ENCODE results near the gene TBC1D22B.
A peak's percentile ranks its signal among the peaks of the same experiment; 100 is the strongest.
"Not testable (repeated sequence)": the region's sequence is repeated elsewhere in the genome, so short reads cannot be mapped to it uniquely, and the experiment has no call there.

TBC1D22B gene

DNA sequence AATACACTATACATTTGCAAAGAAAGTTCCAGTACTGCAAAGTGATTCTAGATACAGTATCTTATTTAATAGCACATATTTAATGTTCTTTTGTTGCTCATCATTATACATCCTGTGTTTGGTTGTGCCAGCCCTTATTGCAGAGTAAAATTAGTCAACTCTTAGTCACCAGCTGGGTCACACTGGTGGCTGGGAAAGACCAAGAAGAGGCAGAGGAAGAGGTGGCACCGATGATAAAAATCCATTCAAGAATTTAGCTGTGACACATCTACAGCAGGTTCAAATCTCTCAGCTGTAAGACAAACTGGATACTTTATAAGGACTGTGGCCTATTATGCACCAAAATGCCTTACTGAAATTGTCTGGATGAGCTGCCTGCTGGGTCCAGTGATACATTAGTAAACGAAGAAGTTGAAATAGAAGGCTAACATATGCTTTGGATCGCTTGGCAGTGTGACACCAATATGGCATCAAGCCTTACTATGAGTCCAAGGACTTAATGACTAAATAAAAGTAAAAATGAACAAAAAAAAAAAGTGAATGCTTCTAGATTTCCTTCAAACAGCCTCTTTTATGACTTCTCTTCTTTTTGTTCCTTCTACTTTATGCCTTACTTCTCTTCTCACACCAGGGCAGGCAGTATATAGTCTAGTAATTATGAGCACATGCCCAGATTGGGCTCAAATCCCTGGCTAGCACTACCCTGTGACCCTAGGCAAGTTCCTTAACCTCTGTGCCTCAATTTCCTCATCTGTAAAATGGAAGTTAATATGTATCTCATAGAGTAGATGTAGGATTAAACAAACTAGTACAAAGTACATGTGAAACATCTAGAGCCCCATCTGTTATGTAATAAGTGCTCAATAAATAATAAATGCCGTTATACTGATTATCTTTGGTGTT lies 66.8 kb downstream of the TBC1D22B start:
- DNase-seq: no peak

DNA sequence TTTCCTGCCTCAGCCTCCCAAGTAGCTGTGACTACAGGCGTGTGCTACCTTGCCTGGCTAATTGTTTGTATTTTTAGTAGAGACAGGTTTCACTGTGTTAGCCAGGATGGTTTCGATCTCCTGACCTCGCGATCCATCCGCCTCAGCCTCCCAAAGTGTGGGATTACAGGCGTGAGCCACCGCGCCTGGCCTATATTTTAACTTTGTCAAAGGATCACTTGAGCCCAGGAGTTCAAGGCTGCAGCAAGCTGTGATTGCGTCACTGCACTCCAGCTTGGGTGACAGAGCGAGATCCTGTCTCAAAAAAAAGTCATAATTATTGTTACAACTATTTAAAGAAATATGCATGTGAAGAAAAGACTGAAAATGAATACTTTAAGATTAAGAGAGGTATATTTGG lies 72.8 kb downstream of the TBC1D22B start:
- DNase-seq: not testable (repeated sequence)

DNA sequence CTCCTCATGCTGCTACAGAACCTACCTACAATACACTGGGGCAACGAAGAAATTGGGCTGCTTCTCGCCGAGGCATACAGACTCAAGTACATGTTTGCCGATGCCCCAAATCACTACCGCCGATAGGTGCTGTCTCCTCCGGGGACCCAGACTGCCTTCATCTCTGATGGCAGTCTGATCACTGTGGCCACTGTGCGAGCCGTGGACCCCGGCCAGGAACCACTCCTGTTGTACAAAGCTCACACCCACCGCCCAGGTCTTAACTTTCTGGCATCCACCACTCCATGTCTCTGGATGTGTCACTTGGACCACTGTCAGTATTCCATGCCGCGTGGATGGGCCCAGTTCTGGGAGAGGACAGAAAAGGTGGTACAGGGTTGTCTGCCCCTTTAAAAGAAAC lies 73.5 kb downstream of the TBC1D22B start:
- DNase-seq: no peak

DNA sequence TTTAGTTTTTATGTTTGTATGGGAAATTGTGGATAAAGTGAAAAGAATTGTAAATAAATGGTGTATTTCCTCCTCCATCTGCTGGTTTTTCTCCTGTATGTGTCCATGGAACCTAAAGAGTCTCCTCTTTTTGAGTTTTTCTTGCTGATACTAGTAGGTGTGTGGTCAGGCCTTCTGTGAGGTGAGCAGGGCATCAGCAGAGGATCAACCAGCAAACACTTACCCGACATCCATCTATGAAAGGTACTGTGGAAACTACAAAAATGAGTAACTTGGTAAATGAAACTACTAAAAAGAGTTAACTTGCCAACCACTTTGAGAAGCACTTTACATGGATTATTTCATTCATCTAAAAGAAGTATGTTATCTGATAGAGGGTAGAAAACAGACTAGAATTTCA lies 75.3 kb downstream of the TBC1D22B start:
- no peak for DNase-seq

DNA sequence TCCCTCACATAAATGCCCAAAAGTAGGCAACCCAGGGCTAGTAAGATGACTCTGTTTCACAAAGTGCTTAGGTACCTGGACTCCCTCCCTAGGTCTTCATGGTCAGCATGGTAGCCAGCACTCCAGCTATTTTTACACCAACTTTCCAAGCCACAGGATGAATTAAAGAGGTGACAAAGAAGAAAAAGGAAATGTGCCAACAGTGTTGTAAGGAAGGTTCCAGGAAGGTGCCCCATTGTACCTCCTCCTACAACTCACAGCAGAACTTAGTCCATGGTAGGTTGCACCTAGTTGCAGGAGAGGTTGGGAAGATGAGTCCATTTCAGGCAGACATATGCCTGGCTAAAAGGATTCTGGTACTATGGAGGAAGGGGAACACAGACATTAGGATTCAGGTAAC lies 76.5 kb downstream of the TBC1D22B start:
- no peak for DNase-seq

DNA sequence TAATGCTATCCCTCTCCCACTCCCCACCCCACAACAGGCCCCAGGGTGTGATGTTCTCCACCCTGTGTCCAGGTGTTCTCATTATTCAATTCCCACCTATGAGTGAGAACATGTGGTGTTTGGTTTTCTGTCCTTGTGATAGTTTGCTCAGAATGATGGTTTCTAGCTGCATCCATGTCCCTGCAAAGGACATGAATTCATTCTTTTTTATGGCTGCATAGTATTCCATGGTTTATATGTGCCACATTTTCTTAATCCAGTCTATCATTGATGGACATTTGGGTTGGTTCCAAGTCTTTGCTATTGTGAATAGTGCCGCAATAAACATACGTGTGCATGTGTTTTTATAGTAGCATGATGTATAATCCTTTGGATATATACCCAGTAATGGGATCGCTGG lies 80.7 kb downstream of the TBC1D22B start:
- not testable (repeated sequence) for DNase-seq

DNA sequence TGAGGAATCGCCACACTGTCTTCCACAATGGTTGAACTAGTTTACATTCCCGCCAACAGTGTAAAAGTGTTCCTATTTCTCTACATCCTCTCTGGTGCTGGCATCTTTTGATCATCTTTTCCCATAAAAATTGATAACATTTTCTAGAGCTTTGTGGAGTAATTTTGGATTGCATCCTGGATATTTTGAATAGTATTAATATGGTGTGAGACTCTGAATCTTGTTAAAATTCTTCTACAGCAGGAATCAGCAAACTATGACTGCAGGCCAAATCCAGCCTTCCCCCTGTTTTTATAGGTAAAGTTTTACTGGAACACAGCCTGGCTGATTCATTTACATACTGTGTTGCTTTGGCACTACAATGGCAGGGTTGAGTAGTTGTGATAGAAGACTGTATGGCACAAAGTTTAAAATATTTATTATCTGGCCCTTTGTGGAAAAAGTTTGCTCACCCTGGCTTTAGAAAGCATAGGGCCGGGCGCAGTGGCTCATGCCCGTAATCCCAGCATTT lies 81.2 kb downstream of the TBC1D22B start:
- no peak for DNase-seq

DNA sequence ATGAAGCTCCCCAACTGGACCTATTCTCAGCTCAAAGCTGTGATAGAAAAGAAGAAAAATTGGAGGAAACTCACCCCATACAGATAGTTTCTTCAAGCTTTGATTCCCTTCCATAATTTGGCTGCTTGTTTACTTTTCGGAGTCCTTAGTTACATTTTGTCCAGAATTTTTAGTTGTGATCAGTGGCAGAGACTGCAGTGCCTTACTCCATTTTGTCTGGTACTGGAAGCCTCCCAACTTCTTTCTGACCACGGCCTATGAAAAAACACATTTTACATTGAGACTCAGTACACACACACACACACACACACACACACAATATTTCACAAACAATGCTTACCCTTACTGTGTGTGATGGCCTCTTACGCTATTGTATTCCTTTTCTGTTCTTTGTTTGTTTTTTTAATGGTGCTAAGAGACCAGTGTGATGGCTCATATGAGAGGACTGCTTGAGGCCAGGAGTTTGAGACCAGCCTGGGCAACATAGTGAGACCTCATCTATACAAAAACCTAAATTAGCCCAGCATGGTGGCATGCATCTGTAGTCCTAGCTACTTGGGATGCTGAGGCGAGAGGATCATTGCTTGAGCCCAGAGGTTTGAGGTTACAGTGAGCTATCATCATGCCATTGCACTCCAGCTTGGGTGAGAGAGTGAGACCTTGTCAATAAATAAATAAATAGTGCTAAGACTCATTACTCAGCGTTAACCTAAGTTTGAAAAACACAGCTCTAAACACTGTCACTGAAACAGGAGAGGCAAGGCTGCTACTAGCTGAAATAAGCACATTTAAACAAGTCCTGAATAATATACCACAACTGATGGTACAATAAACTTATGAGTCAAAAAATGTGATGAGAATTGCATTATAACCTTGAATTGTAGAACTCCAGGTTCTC lies 82.4 kb downstream of the TBC1D22B start:
- DNase-seq: no peak

DNA sequence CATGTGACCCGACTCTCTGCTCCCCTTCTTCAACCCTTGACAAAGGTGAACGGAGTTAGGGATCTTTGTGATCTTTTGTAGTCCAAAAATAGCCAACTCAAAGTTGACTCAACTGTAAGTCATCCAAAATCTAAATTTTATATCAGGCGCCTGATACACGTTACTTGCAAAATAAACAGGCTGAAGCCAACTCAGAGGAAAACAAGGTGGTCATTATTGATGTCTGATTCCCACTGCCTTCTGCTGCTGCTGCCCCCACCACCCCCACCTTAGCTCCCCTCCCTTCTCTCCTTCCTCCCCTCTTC lies 83.0 kb downstream of the TBC1D22B start:
- DNase-seq: no peak

DNA sequence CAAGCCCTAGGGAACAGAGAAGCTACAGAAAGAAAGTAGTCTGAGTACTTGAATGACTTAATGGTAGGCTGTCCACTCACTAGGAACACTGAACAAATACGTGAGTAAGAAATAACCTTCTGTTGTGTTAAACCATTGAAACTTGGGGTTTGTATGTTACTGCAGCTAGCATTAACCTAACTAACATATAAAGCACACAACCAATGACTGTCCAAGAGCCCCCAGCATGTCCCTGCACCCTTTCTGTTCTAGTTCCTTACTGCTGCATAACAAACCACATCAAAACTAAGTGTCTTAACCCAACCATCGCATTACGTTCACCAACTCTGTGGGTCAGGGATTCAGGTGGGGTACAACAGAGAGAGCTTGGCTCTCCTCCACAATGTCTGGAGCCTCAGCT lies 85.7 kb downstream of the TBC1D22B start:
- no peak for DNase-seq

DNA sequence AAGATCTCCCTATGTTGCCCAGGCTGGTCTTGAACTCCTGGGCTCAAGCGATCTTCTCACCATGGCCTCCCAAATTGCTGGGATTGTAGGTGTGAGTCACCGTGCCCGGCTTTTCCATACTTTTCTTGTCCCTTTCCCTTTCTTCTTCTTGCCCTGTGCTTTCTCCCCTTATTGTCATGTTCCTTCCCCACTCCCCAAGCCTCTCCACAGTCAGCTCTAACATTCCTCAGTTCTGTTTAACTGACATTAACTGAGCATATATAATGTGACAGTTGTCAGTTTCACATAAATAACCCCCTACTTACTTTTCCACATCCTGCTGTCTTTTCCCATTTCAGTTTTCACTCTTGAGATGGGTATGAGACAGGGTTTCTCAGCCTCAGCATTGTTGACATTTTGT lies 86.7 kb downstream of the TBC1D22B start:
- DNase-seq: no peak

DNA sequence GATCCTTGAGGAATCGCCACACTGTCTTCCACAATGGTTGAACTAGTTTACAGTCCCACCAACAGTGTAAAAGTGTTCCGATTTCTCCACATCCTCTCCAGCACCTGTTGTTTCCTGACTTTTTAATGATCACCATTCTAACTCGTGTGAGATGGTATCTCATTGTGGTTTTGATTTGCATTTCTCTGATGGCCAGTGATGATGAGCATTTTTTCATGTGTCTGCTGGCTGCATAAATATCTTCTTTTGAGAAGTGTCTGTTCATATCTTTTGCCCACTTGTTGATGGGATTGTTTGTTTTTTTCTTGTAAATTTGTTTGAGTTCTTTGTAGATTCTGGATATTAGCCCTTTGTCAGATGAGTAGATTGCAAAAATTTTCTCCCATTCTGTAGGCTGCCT lies 88.2 kb downstream of the TBC1D22B start:
- not testable (repeated sequence) for DNase-seq

DNA sequence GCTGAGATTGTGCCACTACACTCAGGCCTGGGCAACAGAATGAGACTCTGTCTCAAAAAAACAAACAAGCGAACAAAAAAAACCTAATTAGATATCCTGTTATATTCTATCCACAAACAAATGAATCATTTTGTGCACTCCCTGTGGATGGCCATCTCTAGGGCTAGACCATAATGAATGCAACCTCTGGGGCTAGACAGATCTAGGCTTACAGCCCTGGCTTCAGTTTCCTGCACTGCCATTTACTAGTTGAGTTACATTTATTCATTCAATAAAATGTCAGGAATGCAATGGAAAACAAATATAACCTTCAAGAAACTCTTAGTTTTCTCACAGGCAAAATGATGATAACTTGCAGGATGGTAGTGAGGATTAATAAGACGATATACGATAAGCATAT lies 89.6 kb downstream of the TBC1D22B start:
- DNase-seq: no peak

DNA sequence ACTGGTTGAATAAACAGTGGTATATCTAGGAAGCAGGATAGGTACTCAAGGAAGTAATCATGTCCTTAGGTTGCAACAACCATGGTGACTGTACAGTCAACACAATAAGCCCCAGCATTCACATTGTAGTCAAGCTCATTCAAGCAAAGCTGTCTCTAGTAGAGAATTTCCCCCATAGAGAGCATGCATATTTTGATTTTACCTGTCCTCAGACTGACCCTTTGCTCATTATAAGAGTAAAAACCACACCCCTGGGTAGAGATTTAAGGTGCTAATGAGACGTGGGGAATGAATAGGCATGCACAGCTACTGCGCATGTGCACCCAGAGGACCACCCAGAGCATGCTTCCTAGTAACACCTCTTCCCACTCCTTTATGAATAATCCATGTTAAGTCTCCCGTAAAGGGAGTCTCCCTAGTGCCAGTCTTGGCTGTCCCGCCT lies 90.1 kb downstream of the TBC1D22B start:
- DNase-seq: no peak

DNA sequence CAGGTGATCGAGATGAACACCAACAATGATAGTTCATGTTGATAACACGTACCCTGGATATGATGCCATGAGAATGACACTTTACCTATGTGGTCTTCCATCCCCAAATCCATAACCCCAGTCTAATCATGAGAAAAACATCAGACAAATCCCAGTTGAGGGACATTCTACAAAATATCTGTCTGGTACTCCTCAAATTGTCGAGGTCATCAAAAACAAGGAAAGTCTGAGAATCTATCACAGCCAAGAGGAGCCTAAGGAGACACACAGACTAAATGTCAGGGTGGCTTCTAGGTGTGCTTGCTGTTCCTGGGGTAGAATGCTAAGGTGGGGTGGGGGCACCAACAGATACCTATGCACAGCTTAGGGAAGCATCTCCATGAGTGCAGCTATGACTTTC lies 93.5 kb downstream of the TBC1D22B start:
- no peak for DNase-seq

DNA sequence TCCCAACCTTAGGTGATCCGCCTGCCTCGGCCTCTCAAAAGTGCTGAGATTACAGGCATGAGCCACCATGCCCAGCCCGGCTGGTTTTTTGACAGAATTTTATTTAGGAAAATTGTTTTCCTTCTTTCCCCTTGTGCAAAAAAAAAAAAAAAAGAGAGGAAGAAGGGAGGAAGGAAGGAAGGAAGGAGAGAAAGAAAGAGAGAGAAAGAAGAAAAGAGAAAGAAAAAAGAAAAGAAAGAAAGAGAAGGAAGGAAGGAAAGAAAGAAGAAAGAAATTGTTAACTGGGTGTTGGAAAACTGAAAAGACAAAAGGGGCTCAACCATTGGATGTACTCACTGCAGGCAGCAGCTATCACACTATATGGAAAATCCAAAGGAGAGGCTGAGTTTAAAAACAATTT lies 94.8 kb downstream of the TBC1D22B start:
- no peak for DNase-seq

DNA sequence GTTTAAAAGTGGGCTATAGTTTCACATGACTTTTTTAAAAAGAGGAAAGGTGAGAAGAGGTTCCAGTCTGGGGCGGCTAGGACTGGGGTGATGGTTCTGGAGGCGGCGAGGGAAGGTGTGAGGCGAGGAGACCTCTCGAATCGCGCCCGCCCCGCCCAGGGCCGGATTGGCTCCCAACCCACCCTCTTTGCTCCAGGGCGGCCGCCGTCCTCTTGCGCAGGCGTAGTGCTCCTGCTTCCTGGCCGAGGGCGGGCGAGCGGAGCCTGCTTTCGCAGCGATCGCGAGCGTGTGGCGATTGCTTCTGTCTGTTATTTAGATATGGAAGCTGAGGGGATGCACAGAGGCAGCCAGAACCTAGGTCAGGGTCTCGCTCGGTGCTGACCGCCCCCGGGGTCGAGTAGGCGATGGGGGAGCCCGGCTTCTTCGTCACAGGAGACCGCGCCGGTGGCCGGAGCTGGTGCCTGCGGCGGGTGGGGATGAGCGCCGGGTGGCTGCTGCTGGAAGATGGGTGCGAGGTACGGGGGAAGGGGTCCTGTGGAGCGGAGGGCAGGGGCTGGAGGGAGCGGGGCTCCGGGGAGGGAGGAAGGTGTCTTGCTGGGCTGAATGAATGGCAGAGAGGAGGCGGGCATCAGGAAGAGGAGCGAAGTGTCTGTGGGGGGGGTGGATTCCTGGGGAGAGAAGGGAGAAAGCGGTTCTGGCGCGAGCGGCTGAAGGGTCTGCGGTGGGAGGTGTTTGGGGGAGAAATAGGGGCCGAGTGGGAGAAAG lies 96.4 kb downstream of the TBC1D22B start, which contains the start of gene RNF8:
Gene RNF8, plus strand, starts transcription at position 223 of the 765 bp plus-strand sequence. Its CDS starts 182 bp downstream, at position 405.
- peak; percentile 81 for DNase-seq

DNA sequence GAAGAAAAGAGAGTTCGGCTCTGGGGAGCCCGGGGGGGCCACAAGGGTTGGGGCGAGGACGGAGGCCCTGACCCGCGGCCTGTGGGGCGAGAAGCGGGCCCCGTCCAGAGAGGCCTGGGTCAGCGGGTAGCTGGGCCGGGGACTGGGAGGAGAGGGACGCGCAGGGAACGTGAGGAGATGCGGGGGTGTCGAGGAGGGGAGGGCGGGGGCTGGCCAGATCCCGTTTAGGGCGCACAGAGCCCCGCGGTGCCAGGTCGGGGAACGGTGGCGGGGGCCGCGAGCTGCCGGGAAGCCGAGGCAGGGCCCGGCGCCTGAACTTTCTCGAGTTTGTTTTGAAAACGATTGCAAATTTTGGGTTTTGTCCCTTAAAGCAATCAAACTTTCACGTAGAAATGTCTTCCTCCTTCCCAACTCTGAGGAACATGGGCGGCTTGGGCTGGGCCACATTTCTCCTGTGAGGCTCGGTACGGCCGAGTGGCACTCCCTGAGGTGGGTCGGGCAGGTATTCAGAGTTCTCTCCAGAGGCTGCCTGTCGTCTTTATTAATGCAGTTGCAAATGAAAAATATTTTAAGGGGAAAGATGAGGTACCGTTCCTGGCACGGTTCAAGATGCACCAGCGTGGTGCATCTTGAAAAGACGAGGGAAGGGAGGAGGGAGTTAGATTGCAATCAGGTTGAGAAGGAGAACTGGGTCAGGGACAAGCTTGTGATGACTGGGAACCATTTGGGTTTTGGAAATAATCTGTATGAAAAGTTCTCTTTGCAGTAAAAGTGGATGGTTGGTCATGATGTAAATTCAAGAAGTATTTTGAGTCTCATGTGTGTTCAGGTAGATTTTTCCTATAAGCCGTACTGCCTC lies 97.2 kb downstream of the TBC1D22B start:
- DNase-seq: peak; percentile 0

DNA sequence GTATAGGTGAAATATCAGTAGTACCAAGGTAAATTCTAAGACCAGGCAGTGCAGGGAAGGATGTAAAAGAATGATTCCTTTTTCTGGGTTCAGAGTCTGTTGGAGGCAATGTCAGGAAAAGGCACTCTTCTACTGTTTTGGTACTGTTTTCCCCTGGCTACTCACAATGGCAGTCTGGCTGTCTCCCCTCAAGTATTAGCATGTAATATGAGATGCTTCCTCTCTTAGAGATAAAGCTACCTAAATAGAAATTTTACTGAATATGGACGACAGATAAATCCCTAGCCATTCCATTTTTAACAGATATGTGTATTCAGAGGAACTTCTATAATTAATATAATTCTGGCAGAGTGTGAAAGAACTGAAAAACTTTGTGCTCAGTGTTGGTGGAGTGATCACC lies 99.7 kb downstream of the TBC1D22B start:
- no peak for DNase-seq

DNA sequence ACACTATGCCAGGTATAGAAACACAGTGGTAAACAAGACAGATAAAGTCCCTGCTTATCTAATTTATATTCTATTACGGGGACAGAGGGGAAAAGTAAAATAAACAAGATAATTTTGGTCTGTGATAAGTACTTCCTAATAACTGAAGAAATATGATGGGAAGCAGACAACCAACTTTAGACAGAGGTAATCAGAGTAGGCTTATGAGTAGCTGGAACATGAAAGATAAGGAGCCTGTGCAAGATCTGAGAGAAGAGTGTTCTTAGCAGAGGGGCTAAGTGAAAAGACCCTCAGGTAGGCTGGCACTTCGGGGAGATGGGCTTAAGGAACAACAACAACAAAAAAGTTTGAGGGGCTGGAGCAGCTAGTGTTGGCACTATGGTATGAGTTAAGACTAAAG lies 100.3 kb downstream of the TBC1D22B start:
- no peak for DNase-seq

DNA sequence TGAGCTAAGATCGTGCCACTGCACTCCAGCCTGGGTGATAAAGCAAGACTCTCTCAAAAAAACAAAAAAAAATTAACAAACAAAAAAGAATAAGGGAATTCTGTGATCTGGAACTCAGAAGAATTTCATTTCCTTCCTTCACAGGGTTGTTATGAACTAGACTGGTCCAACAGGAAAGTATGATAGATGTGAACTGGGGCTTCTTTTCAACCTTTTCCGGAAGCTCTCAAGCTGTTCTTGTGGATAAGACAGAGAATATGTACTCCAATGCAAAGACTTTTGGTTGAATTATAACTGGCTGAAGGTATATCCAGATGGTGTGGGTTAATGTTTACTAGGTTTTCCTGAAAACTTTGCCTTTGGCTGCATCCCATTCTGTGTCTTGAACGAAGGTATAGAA lies 101.5 kb downstream of the TBC1D22B start:
- DNase-seq: no peak

Measured in T-helper 9 cell (primary cell).